Measurements from ENCODE around the gene MRPL32.

Gene MRPL32

GRCh38 chr7:42950417-42950816, 18.2 kb downstream of the MRPL32 start:
- DNase-seq (ENCODE audit: low read depth), result no peak
- TF ChIP-seq CTCF (IDR thresholded peaks at IDR 0.05; ENCODE audit: insufficient read depth, low read depth, low read length, missing control alignments), result no peak
- H3K4me3 ChIP-seq (ENCODE audit: low read depth, low read length), result no peak overlapping the region

- no peak for DNase-seq (ENCODE audit: low read depth)
- TF ChIP-seq CTCF (IDR thresholded peaks at IDR 0.05; ENCODE audit: insufficient read depth, low read depth, low read length, missing control alignments), result no peak
- H3K4me3 ChIP-seq (ENCODE audit: low read depth, low read length), result no peak overlapping the region
Observed at GRCh38 chr7:42952328-42952727, 20.2 kb downstream of the MRPL32 start.

- H3K4me3 ChIP-seq (ENCODE audit: low read depth, low read length), result no peak overlapping the region
- TF ChIP-seq CTCF (IDR thresholded peaks at IDR 0.05; ENCODE audit: insufficient read depth, low read depth, low read length, missing control alignments), result no peak
- DNase-seq (ENCODE audit: low read depth), result no peak
Observed at GRCh38 chr7:42953994-42954393, 21.8 kb downstream of the MRPL32 start.

GRCh38 chr7:42956062-42956461, 23.9 kb downstream of the MRPL32 start:
- DNase-seq (ENCODE audit: low read depth), result no peak
- no peak overlapping the region for H3K4me3 ChIP-seq (ENCODE audit: low read depth, low read length)
- no peak for TF ChIP-seq CTCF (IDR thresholded peaks at IDR 0.05; ENCODE audit: insufficient read depth, low read depth, low read length, missing control alignments)

GRCh38 chr7:42959549-42959948, 27.4 kb downstream of the MRPL32 start:
- H3K4me3 ChIP-seq (ENCODE audit: low read depth, low read length), result no peak overlapping the region
- TF ChIP-seq CTCF (IDR thresholded peaks at IDR 0.05; ENCODE audit: insufficient read depth, low read depth, low read length, missing control alignments), result no peak
- no peak for DNase-seq (ENCODE audit: low read depth)

GRCh38 chr7:42960762-42961161, 28.6 kb downstream of the MRPL32 start:
- peak; percentile 55 for DNase-seq (ENCODE audit: low read depth)
- TF ChIP-seq CTCF (IDR thresholded peaks at IDR 0.05; ENCODE audit: insufficient read depth, low read depth, low read length, missing control alignments), result no peak
- H3K4me3 ChIP-seq (ENCODE audit: low read depth, low read length), result no peak overlapping the region

- DNase-seq (ENCODE audit: low read depth), result no peak
- H3K4me3 ChIP-seq (ENCODE audit: low read depth, low read length), result no peak overlapping the region
Observed at GRCh38 chr7:42961170-42961569, 29.0 kb downstream of the MRPL32 start.

More at GRCh38 chr7:42961170-42961569, 29.0 kb downstream of the MRPL32 start:
- TF ChIP-seq CTCF (IDR thresholded peaks at IDR 0.05; ENCODE audit: insufficient read depth, low read depth, low read length, missing control alignments), result no peak

Data from GM12865 (cell line).